ENCODE results near the gene PRKAG1. TPM values are rescaled to one million over a fixed set of nuclear protein-coding genes. Genes with fewer than 3 reads are reported as not detected.

Gene PRKAG1
- total RNA-seq, 1 donor from 2014 or later = 75.6 TPM

GRCh38 chr12:48969833-48970701, 48.5 kb downstream of the PRKAG1 start:
- H3K36me3 Mint-ChIP-seq (ENCODE audit: unreplicated experiment) = no peaks in the 10 kb centered on the region
- no peak overlapping the region for H3K27ac Mint-ChIP-seq (ENCODE audit: unreplicated experiment)
- no peaks in the 10 kb centered on the region for H3K9me3 Mint-ChIP-seq (ENCODE audit: unreplicated experiment)
- H3K4me3 Mint-ChIP-seq (ENCODE audit: unreplicated experiment) = no peak overlapping the region
- peak; percentile 20 for TF ChIP-seq CTCF (IDR thresholded peaks at IDR 0.05)
- H3K4me1 Mint-ChIP-seq (ENCODE audit: unreplicated experiment) = peaks cover 21% of the 10 kb centered on the region
- H3K27me3 Mint-ChIP-seq (ENCODE audit: unreplicated experiment) = peaks cover 66% of the 10 kb centered on the region
- DNase-seq (ENCODE audit: extremely low spot score, unreplicated experiment) = no peak

GRCh38 chr12:48969160-48969771, 49.3 kb downstream of the PRKAG1 start:
- peaks cover 21% of the 10 kb centered on the region for H3K4me1 Mint-ChIP-seq (ENCODE audit: unreplicated experiment)
- H3K27me3 Mint-ChIP-seq (ENCODE audit: unreplicated experiment) = peaks cover 62% of the 10 kb centered on the region
- H3K36me3 Mint-ChIP-seq (ENCODE audit: unreplicated experiment) = no peaks in the 10 kb centered on the region
- no peak for TF ChIP-seq CTCF (IDR thresholded peaks at IDR 0.05)
- DNase-seq (ENCODE audit: extremely low spot score, unreplicated experiment) = no peak
- H3K4me3 Mint-ChIP-seq (ENCODE audit: unreplicated experiment) = no peak overlapping the region
- H3K27ac Mint-ChIP-seq (ENCODE audit: unreplicated experiment) = no peak overlapping the region
- H3K9me3 Mint-ChIP-seq (ENCODE audit: unreplicated experiment) = no peaks in the 10 kb centered on the region

GRCh38 chr12:48968467-48968866, 50.1 kb downstream of the PRKAG1 start:
- no peaks in the 10 kb centered on the region for H3K9me3 Mint-ChIP-seq (ENCODE audit: unreplicated experiment)
- no peak for TF ChIP-seq CTCF (IDR thresholded peaks at IDR 0.05)
- DNase-seq (ENCODE audit: extremely low spot score, unreplicated experiment) = no peak
- peaks cover 21% of the 10 kb centered on the region for H3K4me1 Mint-ChIP-seq (ENCODE audit: unreplicated experiment)
- H3K27me3 Mint-ChIP-seq (ENCODE audit: unreplicated experiment) = peaks cover 58% of the 10 kb centered on the region
- H3K27ac Mint-ChIP-seq (ENCODE audit: unreplicated experiment) = no peak overlapping the region
- no peak overlapping the region for H3K4me3 Mint-ChIP-seq (ENCODE audit: unreplicated experiment)
- H3K36me3 Mint-ChIP-seq (ENCODE audit: unreplicated experiment) = no peaks in the 10 kb centered on the region

- no peak for DNase-seq (ENCODE audit: extremely low spot score, unreplicated experiment)
- no peaks in the 10 kb centered on the region for H3K36me3 Mint-ChIP-seq (ENCODE audit: unreplicated experiment)
- no peaks in the 10 kb centered on the region for H3K9me3 Mint-ChIP-seq (ENCODE audit: unreplicated experiment)
- H3K4me1 Mint-ChIP-seq (ENCODE audit: unreplicated experiment) = peaks cover 21% of the 10 kb centered on the region
- H3K27me3 Mint-ChIP-seq (ENCODE audit: unreplicated experiment) = peaks cover 53% of the 10 kb centered on the region
- no peak overlapping the region for H3K27ac Mint-ChIP-seq (ENCODE audit: unreplicated experiment)
- TF ChIP-seq CTCF (IDR thresholded peaks at IDR 0.05) = no peak
- H3K4me3 Mint-ChIP-seq (ENCODE audit: unreplicated experiment) = no peak overlapping the region
Measured at GRCh38 chr12:48967991-48968390, 50.6 kb downstream of the PRKAG1 start.

GRCh38 chr12:48966177-48966895, 52.2 kb downstream of the PRKAG1 start:
- H3K4me3 Mint-ChIP-seq (ENCODE audit: unreplicated experiment) = no peak overlapping the region
- DNase-seq (ENCODE audit: extremely low spot score, unreplicated experiment) = no peak
- H3K4me1 Mint-ChIP-seq (ENCODE audit: unreplicated experiment) = peaks cover 16% of the 10 kb centered on the region
- H3K27ac Mint-ChIP-seq (ENCODE audit: unreplicated experiment) = no peak overlapping the region
- no peaks in the 10 kb centered on the region for H3K36me3 Mint-ChIP-seq (ENCODE audit: unreplicated experiment)
- no peaks in the 10 kb centered on the region for H3K9me3 Mint-ChIP-seq (ENCODE audit: unreplicated experiment)
- H3K27me3 Mint-ChIP-seq (ENCODE audit: unreplicated experiment) = peaks cover 42% of the 10 kb centered on the region
- no peak for TF ChIP-seq CTCF (IDR thresholded peaks at IDR 0.05)
